Measurements from ENCODE around the gene NSMCE1. TPM values are rescaled to one million over a fixed set of nuclear protein-coding genes. Genes with fewer than 3 reads are reported as not detected.
A peak's percentile ranks its signal among the peaks of the same experiment; 100 is the strongest.

The NSMCE1 gene
- total RNA-seq, 1 donor from 2014 or later, result 6.8 TPM

DNA sequence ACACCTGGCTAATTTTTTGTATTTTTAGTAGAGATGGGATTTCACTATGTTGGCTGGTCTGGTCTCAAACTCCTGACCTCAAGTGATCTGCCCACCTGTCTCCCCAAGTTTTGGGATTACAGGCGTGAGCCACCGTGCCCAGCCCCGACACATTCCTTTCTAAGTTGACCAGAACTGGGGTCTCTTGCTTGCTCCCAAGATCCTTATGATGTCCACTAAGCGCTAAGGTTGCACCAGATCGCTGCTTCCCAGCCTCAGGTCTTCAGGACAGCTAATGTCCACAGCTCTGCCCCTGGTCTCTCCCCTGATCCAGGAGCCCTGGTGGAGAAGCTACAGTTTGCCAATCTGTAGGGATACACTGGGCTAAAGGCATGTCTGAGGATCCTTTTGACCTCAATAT lies 29.5 kb downstream of the NSMCE1 start:
- H3K27ac ChIP-seq, result peak overlapping the region in 1 of 2 donors; percentile 90
- intact Hi-C loops (cut with DNase I), result loop anchor here (5.0 kb wide), 2 partner anchors 33 to 73 kb away; partner anchors contain the start of gene IL4R
- H3K4me3 ChIP-seq, result no peak overlapping the region
- H3K4me1 ChIP-seq, result peaks cover 12 to 40% of the 10 kb centered on the region in 2 donors
- H3K9me3 ChIP-seq, result no peaks in the 10 kb centered on the region
- peaks cover 0 to under 1% of the 10 kb centered on the region in 2 donors for H3K36me3 ChIP-seq
- DNase-seq (ENCODE audit: low spot score in 2 of 2), result peak in 1 of 2 donors; percentile 54
- TF ChIP-seq, protein P1, sequence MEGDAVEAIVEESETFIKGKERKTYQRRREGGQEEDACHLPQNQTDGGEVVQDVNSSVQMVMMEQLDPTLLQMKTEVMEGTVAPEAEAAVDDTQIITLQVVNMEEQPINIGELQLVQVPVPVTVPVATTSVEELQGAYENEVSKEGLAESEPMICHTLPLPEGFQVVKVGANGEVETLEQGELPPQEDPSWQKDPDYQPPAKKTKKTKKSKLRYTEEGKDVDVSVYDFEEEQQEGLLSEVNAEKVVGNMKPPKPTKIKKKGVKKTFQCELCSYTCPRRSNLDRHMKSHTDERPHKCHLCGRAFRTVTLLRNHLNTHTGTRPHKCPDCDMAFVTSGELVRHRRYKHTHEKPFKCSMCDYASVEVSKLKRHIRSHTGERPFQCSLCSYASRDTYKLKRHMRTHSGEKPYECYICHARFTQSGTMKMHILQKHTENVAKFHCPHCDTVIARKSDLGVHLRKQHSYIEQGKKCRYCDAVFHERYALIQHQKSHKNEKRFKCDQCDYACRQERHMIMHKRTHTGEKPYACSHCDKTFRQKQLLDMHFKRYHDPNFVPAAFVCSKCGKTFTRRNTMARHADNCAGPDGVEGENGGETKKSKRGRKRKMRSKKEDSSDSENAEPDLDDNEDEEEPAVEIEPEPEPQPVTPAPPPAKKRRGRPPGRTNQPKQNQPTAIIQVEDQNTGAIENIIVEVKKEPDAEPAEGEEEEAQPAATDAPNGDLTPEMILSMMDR (IDR thresholded peaks at IDR 0.05), result no peak
- H3K27me3 ChIP-seq, result no peaks in the 10 kb centered on the region

DNA sequence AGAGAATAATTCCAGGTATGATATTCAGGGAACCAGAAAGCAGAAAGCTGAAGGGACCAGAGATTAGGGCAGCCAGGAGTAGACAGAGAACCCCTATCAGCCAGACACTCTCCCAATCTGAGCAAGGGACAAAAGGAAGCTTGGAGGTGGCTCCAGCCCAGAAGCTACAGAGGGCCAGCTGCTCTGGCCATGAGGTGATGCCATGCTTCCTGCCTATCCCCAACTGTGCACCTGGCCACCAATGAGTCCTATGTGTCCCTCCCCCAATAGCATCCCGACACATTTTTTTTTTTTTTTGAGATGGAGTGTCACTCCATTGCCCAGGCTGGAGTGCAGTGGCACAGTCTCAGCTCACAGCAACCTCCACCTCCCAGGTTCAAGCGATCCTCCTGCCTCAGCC lies 30.0 kb downstream of the NSMCE1 start:
- TF ChIP-seq, protein P1 (IDR thresholded peaks at IDR 0.05), result no peak
- peak in 1 of 2 donors; percentile 46 for DNase-seq (ENCODE audit: low spot score in 2 of 2)
- H3K27ac ChIP-seq, result peak overlapping the region; percentile 68 to 69

GRCh38 chr16:27238016-27238587 lies 30.5 kb downstream of the NSMCE1 start:
- Histone ChIP-seq H3K27ac (peak overlapping the region; percentile 68 to 69), H3K4me1 (peaks cover 3 to 32% of the 10 kb centered on the region in 2 donors), H3K27me3 (no peaks in the 10 kb centered on the region), H3K9me3 (no peaks in the 10 kb centered on the region), H3K36me3 (peaks cover 0 to 8% of the 10 kb centered on the region in 2 donors), H3K4me3 (no peak overlapping the region)
- intact Hi-C loops (cut with DNase I), result loop anchor here (5.0 kb wide), 2 partner anchors 34 to 74 kb away; partner anchors contain the start of gene IL4R
- TF ChIP-seq, protein P1 (IDR thresholded peaks at IDR 0.05), result no peak
- peak in 1 of 2 donors; percentile 64 for DNase-seq (ENCODE audit: low spot score in 2 of 2)

More for the DNA sequence above, 30.0 kb downstream of the NSMCE1 start:
- intact Hi-C loops (cut with DNase I), result loop anchor here (5.0 kb wide), 2 partner anchors 34 to 74 kb away; partner anchors contain the start of gene IL4R
- H3K36me3 ChIP-seq, result peaks cover 0 to 5% of the 10 kb centered on the region in 2 donors
- H3K27me3 ChIP-seq, result no peaks in the 10 kb centered on the region
- H3K4me1 ChIP-seq, result peaks cover 7 to 35% of the 10 kb centered on the region in 2 donors
- H3K4me3 ChIP-seq, result no peak overlapping the region
- H3K9me3 ChIP-seq, result no peaks in the 10 kb centered on the region

GRCh38 chr16:27237219-27238015 lies 31.2 kb downstream of the NSMCE1 start:
- Histone ChIP-seq H3K4me1 (peaks cover 3 to 26% of the 10 kb centered on the region in 2 donors), H3K4me3 (no peak overlapping the region), H3K9me3 (no peaks in the 10 kb centered on the region), H3K27ac (peak overlapping the region; percentile 68 to 69), H3K36me3 (peaks cover 0 to 15% of the 10 kb centered on the region in 2 donors), H3K27me3 (no peaks in the 10 kb centered on the region)
- TF ChIP-seq, protein P1 (IDR thresholded peaks at IDR 0.05), result no peak
- DNase-seq (ENCODE audit: low spot score in 2 of 2), result peak in 1 of 2 donors; percentile 65
- intact Hi-C loops (cut with DNase I), result loop anchor here (5.0 kb wide), 2 partner anchors 35 to 75 kb away; partner anchors contain the start of gene IL4R

DNA sequence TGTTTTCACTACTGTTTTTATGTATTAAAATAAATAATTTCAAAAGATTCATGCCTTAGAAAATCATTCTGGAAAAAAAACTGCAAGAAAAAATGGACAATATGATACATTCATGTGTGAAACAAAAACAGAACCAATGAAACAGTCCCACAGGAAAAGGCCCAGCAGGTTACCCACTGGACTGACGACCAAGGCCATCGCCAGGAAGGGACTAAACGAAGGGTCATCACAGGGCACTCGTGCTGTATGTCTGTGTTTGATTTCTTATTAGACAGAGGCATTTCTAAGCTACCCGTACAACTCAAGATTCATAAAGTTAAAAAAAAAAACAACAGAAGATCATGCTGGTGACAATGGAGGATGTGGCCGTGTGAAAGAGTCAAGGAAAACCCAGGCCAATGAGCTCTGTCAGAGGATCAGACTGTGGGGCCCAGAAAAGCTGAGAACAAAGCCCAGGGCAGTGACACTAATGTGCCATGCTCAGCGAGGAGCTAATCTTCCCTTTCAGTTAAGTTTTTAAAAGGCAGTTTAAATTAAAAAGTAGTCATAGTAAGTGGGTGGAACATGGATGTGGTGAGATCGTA lies 31.8 kb downstream of the NSMCE1 start:
- TF ChIP-seq, protein P1 (IDR thresholded peaks at IDR 0.05), result no peak
- Histone ChIP-seq H3K4me3 (no peak overlapping the region), H3K36me3 (peaks cover 0 to 22% of the 10 kb centered on the region in 2 donors), H3K27me3 (no peaks in the 10 kb centered on the region), H3K9me3 (no peaks in the 10 kb centered on the region), H3K4me1 (peaks cover 3 to 20% of the 10 kb centered on the region in 2 donors), H3K27ac (peak overlapping the region; percentile 68 to 69)
- peak in 1 of 2 donors; percentile 56 for DNase-seq (ENCODE audit: low spot score in 2 of 2)
- intact Hi-C loops (cut with DNase I), result loop anchor here (5.0 kb wide), 2 partner anchors 36 to 76 kb away; partner anchors contain the start of gene IL4R

Data from ascending aorta (tissue), 2 donors.